ENCODE results near the gene HIPK1. TPM values are rescaled to one million over a fixed set of nuclear protein-coding genes. Genes with fewer than 3 reads are reported as not detected.

Gene HIPK1
- total RNA-seq, 1 donor from 2014 or later, result 53.4 TPM

GRCh38 chr1:113984710-113985109 lies 55.6 kb downstream of the HIPK1 start:
- H3K27ac Mint-ChIP-seq (ENCODE audit: unreplicated experiment), result peak overlapping the region; percentile 50
- TF ChIP-seq, protein P1, sequence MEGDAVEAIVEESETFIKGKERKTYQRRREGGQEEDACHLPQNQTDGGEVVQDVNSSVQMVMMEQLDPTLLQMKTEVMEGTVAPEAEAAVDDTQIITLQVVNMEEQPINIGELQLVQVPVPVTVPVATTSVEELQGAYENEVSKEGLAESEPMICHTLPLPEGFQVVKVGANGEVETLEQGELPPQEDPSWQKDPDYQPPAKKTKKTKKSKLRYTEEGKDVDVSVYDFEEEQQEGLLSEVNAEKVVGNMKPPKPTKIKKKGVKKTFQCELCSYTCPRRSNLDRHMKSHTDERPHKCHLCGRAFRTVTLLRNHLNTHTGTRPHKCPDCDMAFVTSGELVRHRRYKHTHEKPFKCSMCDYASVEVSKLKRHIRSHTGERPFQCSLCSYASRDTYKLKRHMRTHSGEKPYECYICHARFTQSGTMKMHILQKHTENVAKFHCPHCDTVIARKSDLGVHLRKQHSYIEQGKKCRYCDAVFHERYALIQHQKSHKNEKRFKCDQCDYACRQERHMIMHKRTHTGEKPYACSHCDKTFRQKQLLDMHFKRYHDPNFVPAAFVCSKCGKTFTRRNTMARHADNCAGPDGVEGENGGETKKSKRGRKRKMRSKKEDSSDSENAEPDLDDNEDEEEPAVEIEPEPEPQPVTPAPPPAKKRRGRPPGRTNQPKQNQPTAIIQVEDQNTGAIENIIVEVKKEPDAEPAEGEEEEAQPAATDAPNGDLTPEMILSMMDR (conservative IDR thresholded peaks at IDR 0.05), result no peak
- no peak for DNase-seq (ENCODE audit: low read depth, low spot score)
- peaks cover 6% of the 10 kb centered on the region for H3K36me3 Mint-ChIP-seq (ENCODE audit: low read depth)
- H3K9me3 Mint-ChIP-seq, result peaks cover 3% of the 10 kb centered on the region
- peaks cover 26% of the 10 kb centered on the region for H3K4me1 Mint-ChIP-seq
- H3K27me3 Mint-ChIP-seq (ENCODE audit: low read depth), result no peaks in the 10 kb centered on the region
- H3K4me3 Mint-ChIP-seq, result no peak overlapping the region

DNA sequence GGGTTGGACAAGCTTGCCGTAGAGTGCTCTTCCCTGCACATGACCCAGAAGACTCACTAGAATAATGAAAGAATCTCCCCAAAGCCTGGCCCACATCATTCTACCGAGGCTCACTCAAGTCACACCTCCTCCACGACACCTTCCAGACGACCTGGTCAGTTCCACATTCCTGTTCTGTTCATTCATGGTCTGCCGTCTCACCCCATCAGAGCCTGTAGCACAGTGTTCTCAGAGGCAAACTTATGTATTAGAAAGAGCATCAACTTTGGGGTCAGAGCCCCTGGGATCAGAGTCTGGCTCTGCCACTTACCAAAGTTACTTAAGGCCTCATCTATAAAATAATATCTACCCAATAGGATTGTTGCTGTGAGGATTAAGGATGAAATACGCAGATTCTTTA lies 57.7 kb downstream of the HIPK1 start:
- Mint-ChIP-seq H3K27ac (ENCODE audit: unreplicated experiment) (no peak overlapping the region), H3K4me3 (no peak overlapping the region), H3K36me3 (ENCODE audit: low read depth) (peaks cover 6% of the 10 kb centered on the region), H3K9me3 (peaks cover 3% of the 10 kb centered on the region), H3K4me1 (peaks cover 21% of the 10 kb centered on the region), H3K27me3 (ENCODE audit: low read depth) (no peaks in the 10 kb centered on the region)
- TF ChIP-seq, protein P1 (conservative IDR thresholded peaks at IDR 0.05), result no peak
- DNase-seq (ENCODE audit: low read depth, low spot score), result no peak

DNA sequence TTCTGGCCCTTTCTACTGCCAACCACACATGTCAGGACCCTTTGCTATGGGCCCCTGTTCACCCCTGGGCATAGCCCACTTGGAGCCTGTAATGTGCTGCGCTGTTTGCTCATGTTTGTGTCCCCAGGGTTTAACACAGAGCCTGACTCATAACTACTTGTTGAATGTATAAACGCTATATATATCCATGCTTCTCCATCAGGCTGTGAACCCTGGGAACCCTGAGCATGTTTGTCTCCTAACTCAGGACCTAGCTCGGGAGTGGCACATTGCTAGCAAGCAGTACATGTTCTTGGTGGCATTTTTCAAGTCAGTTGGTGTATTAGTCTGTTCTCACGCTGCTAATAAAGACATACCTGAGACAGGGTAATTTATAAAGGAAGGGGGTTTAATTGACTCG lies 58.1 kb downstream of the HIPK1 start:
- no peaks in the 10 kb centered on the region for H3K27me3 Mint-ChIP-seq (ENCODE audit: low read depth)
- DNase-seq (ENCODE audit: low read depth, low spot score), result no peak
- peak overlapping the region; percentile 10 for H3K27ac Mint-ChIP-seq (ENCODE audit: unreplicated experiment)
- H3K4me3 Mint-ChIP-seq, result no peak overlapping the region
- H3K4me1 Mint-ChIP-seq, result peaks cover 16% of the 10 kb centered on the region
- peaks cover 3% of the 10 kb centered on the region for H3K9me3 Mint-ChIP-seq
- peaks cover 6% of the 10 kb centered on the region for H3K36me3 Mint-ChIP-seq (ENCODE audit: low read depth)
- TF ChIP-seq, protein P1 (conservative IDR thresholded peaks at IDR 0.05), result no peak

DNA sequence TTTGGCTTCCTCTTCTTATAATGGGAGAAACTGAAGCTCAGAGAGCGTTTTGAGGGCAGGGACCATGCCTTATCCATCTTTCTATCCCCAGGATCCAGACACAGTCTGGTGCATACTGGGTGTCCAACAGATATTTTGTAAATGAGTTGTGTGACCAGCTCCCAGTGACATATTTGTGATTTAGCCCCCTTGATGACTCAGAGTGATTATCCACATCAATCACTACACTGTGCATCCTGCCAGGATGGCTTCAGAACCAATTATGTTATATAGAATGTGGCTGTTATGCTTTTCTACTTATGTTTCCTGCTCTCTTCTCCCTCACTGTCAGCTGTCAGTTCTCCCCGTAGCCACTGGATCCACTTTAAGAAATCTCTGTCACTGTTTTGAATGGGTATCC lies 61.4 kb downstream of the HIPK1 start:
- H3K36me3 Mint-ChIP-seq (ENCODE audit: low read depth), result peaks cover 14% of the 10 kb centered on the region
- H3K9me3 Mint-ChIP-seq, result peaks cover 13% of the 10 kb centered on the region
- TF ChIP-seq, protein P1 (conservative IDR thresholded peaks at IDR 0.05), result no peak
- DNase-seq (ENCODE audit: low read depth, low spot score), result no peak
- H3K4me3 Mint-ChIP-seq, result no peak overlapping the region
- no peaks in the 10 kb centered on the region for H3K4me1 Mint-ChIP-seq
- H3K27me3 Mint-ChIP-seq (ENCODE audit: low read depth), result no peaks in the 10 kb centered on the region
- H3K27ac Mint-ChIP-seq (ENCODE audit: unreplicated experiment), result no peak overlapping the region

DNA sequence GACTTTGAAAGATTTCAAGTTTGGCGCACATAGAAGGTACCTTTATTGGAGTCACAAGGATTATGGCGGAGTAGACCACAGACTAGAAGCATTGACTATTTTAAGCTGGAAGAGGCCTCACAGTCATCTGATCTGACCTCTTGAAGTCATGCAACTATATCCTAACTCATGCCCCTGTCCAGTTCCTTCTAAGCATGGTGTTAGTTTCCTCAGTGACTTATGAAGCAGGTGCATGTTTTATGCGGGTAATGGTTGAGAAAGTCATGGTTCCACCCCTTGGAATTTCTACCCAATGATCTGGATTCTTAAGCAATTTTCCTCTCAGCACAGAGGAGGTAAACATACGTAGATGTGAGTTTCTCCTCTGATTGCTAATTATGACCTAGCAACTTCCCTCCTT lies 61.8 kb downstream of the HIPK1 start:
- peaks cover 15% of the 10 kb centered on the region for H3K9me3 Mint-ChIP-seq
- no peaks in the 10 kb centered on the region for H3K4me1 Mint-ChIP-seq
- H3K36me3 Mint-ChIP-seq (ENCODE audit: low read depth), result peaks cover 15% of the 10 kb centered on the region
- no peak overlapping the region for H3K27ac Mint-ChIP-seq (ENCODE audit: unreplicated experiment)
- H3K27me3 Mint-ChIP-seq (ENCODE audit: low read depth), result no peaks in the 10 kb centered on the region
- DNase-seq (ENCODE audit: low read depth, low spot score), result no peak
- no peak overlapping the region for H3K4me3 Mint-ChIP-seq
- TF ChIP-seq, protein P1 (conservative IDR thresholded peaks at IDR 0.05), result no peak

Measured in neural crest cell (in vitro differentiated cells).